ENCODE data around the gene YBEY. TPM values are rescaled to one million over a fixed set of nuclear protein-coding genes. Genes with fewer than 3 reads are reported as not detected.

The YBEY gene
- total RNA-seq, 1 donor from 2014 or later = 13.5 TPM

DNA sequence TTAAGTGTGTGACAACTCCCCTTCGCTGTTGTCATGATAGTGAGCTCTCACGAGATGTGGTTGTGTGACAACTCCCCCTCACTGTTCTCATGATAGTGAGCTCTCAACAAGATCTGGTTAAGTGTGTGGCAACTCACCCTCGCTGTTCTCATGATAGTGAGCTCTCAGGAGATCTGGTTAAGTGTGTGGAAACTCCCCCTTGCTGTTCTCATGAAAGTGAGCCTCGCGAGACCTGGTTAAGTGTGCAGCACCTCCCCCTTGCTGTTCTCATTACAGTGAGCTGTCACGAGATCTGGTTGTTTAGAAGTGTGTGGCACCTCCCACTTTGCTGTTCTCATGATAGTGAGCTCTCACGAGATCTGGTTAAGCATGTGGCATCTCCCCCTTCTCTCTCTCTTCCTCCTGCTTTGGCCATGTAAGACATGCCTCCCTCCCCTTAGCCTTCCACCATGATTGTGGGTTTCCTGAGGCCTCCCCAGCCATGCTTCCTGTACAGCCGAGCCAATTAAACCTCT, 32.5 kb upstream of the YBEY start:
- FAIRE-seq (no peak), DNase-seq (ENCODE audit: low read depth) (no peak)
- Mint-ChIP-seq H3K4me1 (ENCODE audit: low read depth, unreplicated experiment) (no peaks in the 10 kb centered on the region), H3K9me3 (ENCODE audit: unreplicated experiment) (peaks cover 3% of the 10 kb centered on the region), H3K27me3 (ENCODE audit: low read depth, unreplicated experiment) (no peaks in the 10 kb centered on the region), H3K36me3 (ENCODE audit: low read depth, unreplicated experiment) (peaks cover 52% of the 10 kb centered on the region), H3K4me3 (ENCODE audit: unreplicated experiment) (no peak overlapping the region), H3K27ac (ENCODE audit: unreplicated experiment) (no peak overlapping the region)
- no peak overlapping the region for H3K4me3 ChIP-seq (ENCODE audit: insufficient read depth, low read depth, low read length)
- H2AFZ ChIP-seq (ENCODE audit: low read depth, low read length) = no peak overlapping the region
- peaks cover 19% of the 10 kb centered on the region for H4K20me1 ChIP-seq (ENCODE audit: insufficient read depth, low read length)
- H3K27me3 ChIP-seq (ENCODE audit: insufficient read depth, low read length) = no peaks in the 10 kb centered on the region
- TF ChIP-seq, protein P1, sequence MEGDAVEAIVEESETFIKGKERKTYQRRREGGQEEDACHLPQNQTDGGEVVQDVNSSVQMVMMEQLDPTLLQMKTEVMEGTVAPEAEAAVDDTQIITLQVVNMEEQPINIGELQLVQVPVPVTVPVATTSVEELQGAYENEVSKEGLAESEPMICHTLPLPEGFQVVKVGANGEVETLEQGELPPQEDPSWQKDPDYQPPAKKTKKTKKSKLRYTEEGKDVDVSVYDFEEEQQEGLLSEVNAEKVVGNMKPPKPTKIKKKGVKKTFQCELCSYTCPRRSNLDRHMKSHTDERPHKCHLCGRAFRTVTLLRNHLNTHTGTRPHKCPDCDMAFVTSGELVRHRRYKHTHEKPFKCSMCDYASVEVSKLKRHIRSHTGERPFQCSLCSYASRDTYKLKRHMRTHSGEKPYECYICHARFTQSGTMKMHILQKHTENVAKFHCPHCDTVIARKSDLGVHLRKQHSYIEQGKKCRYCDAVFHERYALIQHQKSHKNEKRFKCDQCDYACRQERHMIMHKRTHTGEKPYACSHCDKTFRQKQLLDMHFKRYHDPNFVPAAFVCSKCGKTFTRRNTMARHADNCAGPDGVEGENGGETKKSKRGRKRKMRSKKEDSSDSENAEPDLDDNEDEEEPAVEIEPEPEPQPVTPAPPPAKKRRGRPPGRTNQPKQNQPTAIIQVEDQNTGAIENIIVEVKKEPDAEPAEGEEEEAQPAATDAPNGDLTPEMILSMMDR (IDR thresholded peaks at IDR 0.05; ENCODE audit: insufficient read depth, low read depth, low read length) = no peak
- TF ChIP-seq EZH2 (IDR thresholded peaks at IDR 0.05; ENCODE audit: insufficient read depth, low read length) = no peak
- no peak overlapping the region for H3K4me2 ChIP-seq (ENCODE audit: low read length)
- no peaks in the 10 kb centered on the region for H3K4me1 ChIP-seq (ENCODE audit: insufficient read depth, low read length)
- no peak overlapping the region for H3K9ac ChIP-seq (ENCODE audit: low read length)
- no peak overlapping the region for H3K27ac ChIP-seq (ENCODE audit: low read depth, low read length)
- H3K79me2 ChIP-seq (ENCODE audit: insufficient read depth, low read length) = no peaks in the 10 kb centered on the region
- H3K36me3 ChIP-seq (ENCODE audit: insufficient read depth, low read length) = peaks cover 50% of the 10 kb centered on the region
- H3K9me3 ChIP-seq (ENCODE audit: insufficient read depth, low read depth, low read length) = no peaks in the 10 kb centered on the region

DNA sequence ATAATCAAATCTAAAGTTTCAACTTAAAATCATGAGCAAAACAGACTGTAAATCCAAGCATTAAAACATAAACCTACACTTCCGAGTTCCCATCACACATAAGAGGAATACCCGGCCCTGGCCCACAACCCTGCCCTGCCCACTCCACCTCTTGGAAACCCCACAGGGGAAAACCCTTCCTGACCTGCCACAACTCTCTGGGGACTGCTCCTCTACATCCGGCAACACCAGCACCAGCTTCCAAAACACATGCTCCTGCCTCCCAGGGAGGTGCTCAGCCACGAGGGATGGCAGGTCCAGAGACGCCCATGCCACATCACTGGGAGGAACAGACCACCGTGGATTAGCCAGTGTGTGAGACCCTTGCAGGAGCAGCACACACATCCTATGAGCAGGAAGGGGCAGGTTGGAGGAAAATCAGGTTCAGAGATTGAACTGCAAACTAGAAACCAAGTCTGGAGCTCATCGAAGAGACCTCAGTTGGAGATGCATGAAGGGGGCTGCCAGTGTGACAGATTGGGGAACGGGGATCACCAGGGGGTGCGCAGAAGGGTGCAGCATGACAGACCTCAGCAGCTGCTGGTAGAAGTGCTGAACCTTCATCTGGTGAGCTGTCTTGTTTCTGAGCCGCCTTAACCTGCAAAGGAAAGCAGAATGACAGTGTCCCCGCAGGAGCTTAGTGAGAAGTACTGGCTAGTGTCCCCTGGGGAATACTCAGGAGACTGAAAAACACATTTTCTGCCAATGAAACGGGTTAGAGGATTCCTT, 31.8 kb upstream of the YBEY start:
- Histone ChIP-seq H3K27ac (ENCODE audit: low read depth, low read length) (no peak overlapping the region), H3K79me2 (ENCODE audit: insufficient read depth, low read length) (no peaks in the 10 kb centered on the region), H3K4me2 (ENCODE audit: low read length) (no peak overlapping the region), H3K9ac (ENCODE audit: low read length) (no peak overlapping the region), H3K4me3 (ENCODE audit: insufficient read depth, low read depth, low read length) (no peak overlapping the region), H3K36me3 (ENCODE audit: insufficient read depth, low read length) (peaks cover 49% of the 10 kb centered on the region), H2AFZ (ENCODE audit: low read depth, low read length) (no peak overlapping the region), H3K9me3 (ENCODE audit: insufficient read depth, low read depth, low read length) (no peaks in the 10 kb centered on the region), H3K4me1 (ENCODE audit: insufficient read depth, low read length) (no peaks in the 10 kb centered on the region), H3K27me3 (ENCODE audit: insufficient read depth, low read length) (no peaks in the 10 kb centered on the region), H4K20me1 (ENCODE audit: insufficient read depth, low read length) (peaks cover 19% of the 10 kb centered on the region)
- Mint-ChIP-seq H3K27me3 (ENCODE audit: low read depth, unreplicated experiment) (no peaks in the 10 kb centered on the region), H3K27ac (ENCODE audit: unreplicated experiment) (no peak overlapping the region), H3K4me1 (ENCODE audit: low read depth, unreplicated experiment) (no peaks in the 10 kb centered on the region), H3K36me3 (ENCODE audit: low read depth, unreplicated experiment) (peaks cover 52% of the 10 kb centered on the region), H3K9me3 (ENCODE audit: unreplicated experiment) (peaks cover 3% of the 10 kb centered on the region), H3K4me3 (ENCODE audit: unreplicated experiment) (no peak overlapping the region)
- TF ChIP-seq, protein P1 (IDR thresholded peaks at IDR 0.05; ENCODE audit: insufficient read depth, low read depth, low read length) = no peak
- TF ChIP-seq EZH2 (IDR thresholded peaks at IDR 0.05; ENCODE audit: insufficient read depth, low read length) = no peak
- DNase-seq (ENCODE audit: low read depth) (no peak), FAIRE-seq (no peak)

GRCh38 chr21:46255166-46255565, 31.0 kb upstream of the YBEY start:
- Histone ChIP-seq H3K27me3 (ENCODE audit: insufficient read depth, low read length) (no peaks in the 10 kb centered on the region), H3K27ac (ENCODE audit: low read depth, low read length) (no peak overlapping the region), H3K9ac (ENCODE audit: low read length) (no peak overlapping the region), H3K4me2 (ENCODE audit: low read length) (no peak overlapping the region), H3K36me3 (ENCODE audit: insufficient read depth, low read length) (peaks cover 53% of the 10 kb centered on the region), H3K4me3 (ENCODE audit: insufficient read depth, low read depth, low read length) (no peak overlapping the region), H3K79me2 (ENCODE audit: insufficient read depth, low read length) (no peaks in the 10 kb centered on the region), H2AFZ (ENCODE audit: low read depth, low read length) (no peak overlapping the region), H3K4me1 (ENCODE audit: insufficient read depth, low read length) (no peaks in the 10 kb centered on the region), H3K9me3 (ENCODE audit: insufficient read depth, low read depth, low read length) (no peaks in the 10 kb centered on the region), H4K20me1 (ENCODE audit: insufficient read depth, low read length) (peaks cover 18% of the 10 kb centered on the region)
- peaks cover 48% of the 10 kb centered on the region for H3K36me3 Mint-ChIP-seq (ENCODE audit: low read depth, unreplicated experiment)
- FAIRE-seq (no peak), DNase-seq (ENCODE audit: low read depth) (no peak)
- H3K27me3 Mint-ChIP-seq (ENCODE audit: low read depth, unreplicated experiment) = no peaks in the 10 kb centered on the region
- TF ChIP-seq, protein P1 (IDR thresholded peaks at IDR 0.05; ENCODE audit: insufficient read depth, low read depth, low read length) = no peak
- no peak for TF ChIP-seq EZH2 (IDR thresholded peaks at IDR 0.05; ENCODE audit: insufficient read depth, low read length)
- H3K27ac Mint-ChIP-seq (ENCODE audit: unreplicated experiment) = no peak overlapping the region
- peaks cover 3% of the 10 kb centered on the region for H3K9me3 Mint-ChIP-seq (ENCODE audit: unreplicated experiment)
- H3K4me1 Mint-ChIP-seq (ENCODE audit: low read depth, unreplicated experiment) = no peaks in the 10 kb centered on the region
- no peak overlapping the region for H3K4me3 Mint-ChIP-seq (ENCODE audit: unreplicated experiment)
